Vagina (tissue), 2 donors: Measurements from ENCODE around the gene SCMH1.

Experiments
- POLR2A ChIP-seq, 2 donors: fragments of 450-650 bp; IDR thresholded peaks; one replicate each; pipeline ENCODE4 v1.6.1; 2017; ENCODE audit warnings: antibody characterized with exemption in 2 of 2, mild to moderate bottlenecking in 2 of 2, moderate library complexity in 2 of 2
- TF ChIP-seq, protein P1 (sequence below), 3 experiments: fragments of 450-650 bp in 2 of 3; fragments of 200-600 bp in 1 of 3; sonication (generic) in 1 of 3; IDR thresholded peaks; one replicate each; pipeline ENCODE4 v1.5.1; 2017 to 2019; ENCODE audit warnings: antibody characterized with exemption in 3 of 3, mild to moderate bottlenecking in 2 of 3, moderate library complexity in 2 of 3

DNA sequence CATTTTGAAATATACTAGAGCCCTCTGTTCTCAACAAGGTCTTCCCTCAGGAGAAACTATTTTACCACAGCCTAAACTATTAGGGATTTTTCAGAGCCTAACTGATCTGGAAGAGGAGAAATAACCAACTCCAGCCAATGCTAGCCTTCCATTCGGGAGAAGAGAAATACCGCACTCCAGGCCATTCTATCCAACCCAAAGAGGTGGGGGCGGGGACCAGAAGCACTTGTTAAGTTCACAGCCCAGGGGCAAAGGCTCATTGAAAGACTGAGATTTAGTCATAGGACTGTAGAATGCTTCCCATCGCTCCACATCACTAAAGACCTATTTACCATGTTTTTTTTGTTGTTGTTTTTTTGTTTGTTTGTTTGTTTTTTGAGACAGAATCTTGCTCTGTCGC lies 185.2 kb downstream of the SCMH1 start:
- TF ChIP-seq, protein P1, sequence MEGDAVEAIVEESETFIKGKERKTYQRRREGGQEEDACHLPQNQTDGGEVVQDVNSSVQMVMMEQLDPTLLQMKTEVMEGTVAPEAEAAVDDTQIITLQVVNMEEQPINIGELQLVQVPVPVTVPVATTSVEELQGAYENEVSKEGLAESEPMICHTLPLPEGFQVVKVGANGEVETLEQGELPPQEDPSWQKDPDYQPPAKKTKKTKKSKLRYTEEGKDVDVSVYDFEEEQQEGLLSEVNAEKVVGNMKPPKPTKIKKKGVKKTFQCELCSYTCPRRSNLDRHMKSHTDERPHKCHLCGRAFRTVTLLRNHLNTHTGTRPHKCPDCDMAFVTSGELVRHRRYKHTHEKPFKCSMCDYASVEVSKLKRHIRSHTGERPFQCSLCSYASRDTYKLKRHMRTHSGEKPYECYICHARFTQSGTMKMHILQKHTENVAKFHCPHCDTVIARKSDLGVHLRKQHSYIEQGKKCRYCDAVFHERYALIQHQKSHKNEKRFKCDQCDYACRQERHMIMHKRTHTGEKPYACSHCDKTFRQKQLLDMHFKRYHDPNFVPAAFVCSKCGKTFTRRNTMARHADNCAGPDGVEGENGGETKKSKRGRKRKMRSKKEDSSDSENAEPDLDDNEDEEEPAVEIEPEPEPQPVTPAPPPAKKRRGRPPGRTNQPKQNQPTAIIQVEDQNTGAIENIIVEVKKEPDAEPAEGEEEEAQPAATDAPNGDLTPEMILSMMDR (IDR thresholded peaks at IDR 0.05), result no peak
- TF ChIP-seq POLR2A (IDR thresholded peaks at IDR 0.05), result no peak
